Stomach (tissue), 8 donors: ENCODE results near the gene TARP.

Experiments used
- DNase-seq, 2 donors: peaks; one replicate each; pipeline versions ENCODE4 v3.0.0 to v3.0.0-alpha.2; 2013 to 2019
- H3K27ac ChIP-seq, 5 donors: fragments of 200-600 bp in 4 of 5; sonication (generic) in 4 of 5; one replicate each; pipeline ENCODE4 v1.5.1; 2013 to 2019; ENCODE audit warnings: mild to moderate bottlenecking in 1 of 5, moderate library complexity in 1 of 5
- H3K27me3 ChIP-seq, 3 donors: fragments of 200-600 bp; sonication (generic); one replicate each; pipeline ENCODE4 v1.5.1; 2017 to 2019; ENCODE audit warnings: mixed run types in 1 of 3
- H3K36me3 ChIP-seq, 4 donors: fragments of 200-600 bp; sonication (generic); 1 replicate in 3 of 4; 2 replicates in 1 of 4; pipeline ENCODE4 v1.5.1; 2016 to 2019
- H3K4me1 ChIP-seq, 4 donors: fragments of 200-600 bp; sonication (generic); one replicate each; pipeline ENCODE4 v1.5.1; 2016 to 2019
- H3K4me3 ChIP-seq, 4 donors: fragments of 200-600 bp; sonication (generic) in 3 of 4; one replicate each; pipeline ENCODE4 v1.5.1; 2016 to 2019; ENCODE audit warnings: mild to moderate bottlenecking in 1 of 4
- H3K9me3 ChIP-seq, 4 donors: fragments of 200-600 bp; sonication (generic); one replicate each; pipeline ENCODE4 v1.5.1; 2016 to 2019
- CTCF ChIP-seq, 7 experiments: fragments of 450-650 bp in 4 of 7; fragments of 200-600 bp in 3 of 7; sonication (generic) in 3 of 7; IDR thresholded peaks; one replicate each; pipeline ENCODE4 v1.5.1; 2016 to 2019; ENCODE audit warnings: antibody characterized with exemption in 7 of 7, control low read depth in 2 of 7, mild to moderate bottlenecking in 1 of 7
- EP300 ChIP-seq: sonication (generic); formaldehyde crosslinking; IDR thresholded peaks from one replicate; pipeline ENCODE4 v1.6.1; 2017; ENCODE audit warnings: antibody characterized with exemption
- POLR2A ChIP-seq, 4 donors: fragments of 450-650 bp; IDR thresholded peaks; one replicate each; pipeline ENCODE4 v1.6.1; 2016; ENCODE audit warnings: antibody characterized with exemption in 4 of 4, control low read depth in 2 of 4, mild to moderate bottlenecking in 1 of 4, moderate library complexity in 1 of 4
- POLR2AphosphoS5 ChIP-seq, 3 donors: sonication (generic); formaldehyde crosslinking; IDR thresholded peaks; one replicate each; pipeline ENCODE4 v1.6.1; 2016; ENCODE audit warnings: antibody characterized with exemption in 3 of 3
- WGBS, 5 donors: extraction: QIAGEN DNeasy Blood & Tissue Kit in 3 of 5; methylation state at CpG; one replicate each; pipeline versions ENCODE4 v1.1.5 to v1.1.7; 2013 to 2018; 5-methylcytosine and 5-hydroxymethylcytosine counted together
- intact Hi-C: fragments of 100-400 bp; cut with DNase I; formaldehyde crosslinking; loops from one replicate; pipeline ENCODE4 v1.15.1; 2023; ENCODE audit warnings: low total_unique reads
- donor health status: healthy with polysubstance abuse.
- donor health status: Bipolar disorder and iron deficiency.
- donor health status: healthy.

TARP gene

GRCh38 chr7:38283809-38284208 lies 10.4 kb upstream of the TARP start:
- WGBS, 5 donors, result 56 to 86% (median 72%) methylated on average over 1 of the region's 1 CpG
- intact Hi-C loops, result no loop called here

GRCh38 chr7:38283107-38283506 lies 9.7 kb upstream of the TARP start:
- no peaks in the 10 kb centered on the region for H3K4me1 ChIP-seq
- no peaks in the 10 kb centered on the region for H3K9me3 ChIP-seq
- intact Hi-C loops, result no loop called here
- TF ChIP-seq EP300 (no peak), CTCF (IDR thresholded peaks at IDR 0.05) (no peak), POLR2AphosphoS5 (IDR thresholded peaks at IDR 0.05) (no peak), POLR2A (IDR thresholded peaks at IDR 0.05) (no peak)
- H3K27ac ChIP-seq, result no peak overlapping the region
- WGBS, 5 donors, result 41 to 62% (median 56%) methylated on average over 4 of the region's 4 CpGs
- H3K27me3 ChIP-seq, result no peaks in the 10 kb centered on the region
- DNase-seq, result no peak
- no peaks in the 10 kb centered on the region for H3K36me3 ChIP-seq
- no peak overlapping the region for H3K4me3 ChIP-seq

More at GRCh38 chr7:38283809-38284208, 10.4 kb upstream of the TARP start:
- H3K36me3 ChIP-seq, result no peaks in the 10 kb centered on the region
- H3K4me3 ChIP-seq, result no peak overlapping the region
- H3K27me3 ChIP-seq, result no peaks in the 10 kb centered on the region
- DNase-seq, result no peak
- H3K27ac ChIP-seq, result no peak overlapping the region
- no peak for TF ChIP-seq POLR2AphosphoS5 (IDR thresholded peaks at IDR 0.05)
- H3K9me3 ChIP-seq, result no peaks in the 10 kb centered on the region
- no peaks in the 10 kb centered on the region for H3K4me1 ChIP-seq

GRCh38 chr7:38282081-38282480 lies 8.6 kb upstream of the TARP start:
- Histone ChIP-seq H3K4me3 (no peak overlapping the region), H3K36me3 (no peaks in the 10 kb centered on the region), H3K4me1 (no peaks in the 10 kb centered on the region), H3K27me3 (no peaks in the 10 kb centered on the region), H3K9me3 (no peaks in the 10 kb centered on the region), H3K27ac (no peak overlapping the region)
- intact Hi-C loops, result no loop called here
- DNase-seq, result no peak
- WGBS, 5 donors, result 57 to 70% (median 66%) methylated on average over 3 of the region's 3 CpGs
- TF ChIP-seq POLR2A (IDR thresholded peaks at IDR 0.05) (no peak), EP300 (no peak), POLR2AphosphoS5 (IDR thresholded peaks at IDR 0.05) (no peak), CTCF (IDR thresholded peaks at IDR 0.05) (no peak)

- Histone ChIP-seq H3K9me3 (no peaks in the 10 kb centered on the region), H3K27ac (no peak overlapping the region), H3K36me3 (no peaks in the 10 kb centered on the region), H3K27me3 (no peaks in the 10 kb centered on the region), H3K4me1 (no peaks in the 10 kb centered on the region), H3K4me3 (no peak overlapping the region)
- DNase-seq, result no peak
- intact Hi-C loops, result no loop called here
- TF ChIP-seq CTCF (IDR thresholded peaks at IDR 0.05) (no peak), POLR2AphosphoS5 (IDR thresholded peaks at IDR 0.05) (no peak), POLR2A (IDR thresholded peaks at IDR 0.05) (no peak), EP300 (no peak)
Measured at GRCh38 chr7:38281266-38281665, 7.8 kb upstream of the TARP start.

GRCh38 chr7:38280707-38281106 lies 7.3 kb upstream of the TARP start:
- Histone ChIP-seq H3K9me3 (no peaks in the 10 kb centered on the region), H3K36me3 (no peaks in the 10 kb centered on the region), H3K4me3 (no peak overlapping the region), H3K27me3 (no peaks in the 10 kb centered on the region), H3K4me1 (no peaks in the 10 kb centered on the region), H3K27ac (no peak overlapping the region)
- DNase-seq, result no peak
- 86 to 98% (median 93%) methylated on average over 3 of the region's 3 CpGs for WGBS, 5 donors
- intact Hi-C loops, result no loop called here
- TF ChIP-seq POLR2A (IDR thresholded peaks at IDR 0.05) (no peak), CTCF (IDR thresholded peaks at IDR 0.05) (no peak), POLR2AphosphoS5 (IDR thresholded peaks at IDR 0.05) (no peak), EP300 (no peak)
